HCT116 (cell line): Measurements from ENCODE around the gene SRGAP2C. TPM values are rescaled to one million over a fixed set of nuclear protein-coding genes. Genes with fewer than 3 reads are reported as not detected.
"Not testable (repeated sequence)": the region's sequence is repeated elsewhere in the genome, so short reads cannot be mapped to it uniquely, and the experiment has no call there.

Experiments used
- ATAC-seq: fragments of 200-7000 bp; cut with Tn5 transposase; 2 replicates; pipeline ENCODE4 v1.9.1; 2020; ENCODE audit warnings: mild to moderate bottlenecking, moderate library complexity
- BruUV-seq: library from RNA; stranded (reverse); fragments of 400-500 nt; replicated peaks from 2 replicates; lab custom pipeline; 2021; lab: Mats Ljungman, UMichigan
- CTCF ChIA-PET: fragments of 300-600 bp; sonication (Branson Sonifier 250); formaldehyde crosslinking; loops from one replicate; lab custom pipeline; 2021; ENCODE audit warnings: antibody characterized with exemption; lab: Charles Lee
- POLR2A ChIA-PET: fragments of 300-600, 350-600 bp; sonication (Branson Sonifier 250); formaldehyde crosslinking; loops from one replicate; lab custom pipeline; 2021; ENCODE audit warnings: antibody characterized with exemption; lab: Charles Lee
- RAD21 ChIA-PET, 2 experiments: fragments of 300-600 bp; sonication (Branson Sonifier 250); formaldehyde crosslinking; loops; one replicate each; lab custom pipeline; 2023; ENCODE audit warnings: low total read pairs in 2 of 2; ENCODE audit not compliant: uncharacterized antibody in 2 of 2, unreplicated experiment in 2 of 2, low non-redundant PET in 1 of 2; lab: Charles Lee
- DNase-seq: peaks from one replicate; pipeline ENCODE4 v3.0.0-alpha.2; 2010; ENCODE audit warnings: low read depth, low spot score
- H2AFZ ChIP-seq: fragments of 200-600 bp; shearing (Covaris generic), sonication (generic); 2 replicates; pipeline ENCODE4 v1.6.1; 2017; ENCODE audit warnings: low read depth, mixed run types, mixed read lengths, antibody characterized with exemption, low read length; ENCODE audit not compliant: poor library complexity, severe bottlenecking
- H3K27ac ChIP-seq: 2 replicates; pipeline ENCODE4 v1.5.1; 2012; ENCODE audit warnings: low read depth, low read length
- H3K27me3 ChIP-seq: fragments of 200-600 bp; sonication (generic); 2 replicates; pipeline ENCODE4 v1.6.1; 2016; ENCODE audit warnings: mixed run types, low read length, mixed read lengths; ENCODE audit not compliant: insufficient read depth
- H3K36me3 ChIP-seq, 2 experiments: fragments of 200-500 bp in 1 of 2; fragments of 200-600 bp in 1 of 2; sonication (Bioruptor generic) in 1 of 2; sonication (generic) in 1 of 2; 2 replicates each; pipeline versions ENCODE4 v1.5.1 to v1.6.1; 2014 to 2016; ENCODE audit warnings: low read length in 2 of 2, inconsistent platforms in 1 of 2, mixed read lengths in 1 of 2, mixed run types in 1 of 2; ENCODE audit not compliant: insufficient read depth in 2 of 2, control insufficient read depth in 1 of 2
- H3K4me1 ChIP-seq, 2 experiments: fragments of 200-600 bp in 1 of 2; sonication (generic) in 1 of 2; 2 replicates each; pipeline versions ENCODE4 v1.5.1 to v1.6.1; 2012 to 2017; ENCODE audit warnings: low read length in 2 of 2, inconsistent platforms in 1 of 2, mild to moderate bottlenecking in 1 of 2, mixed read lengths in 1 of 2, mixed run types in 1 of 2, moderate library complexity in 1 of 2; ENCODE audit not compliant: insufficient read depth in 2 of 2, control insufficient read depth in 1 of 2
- H3K4me2 ChIP-seq: fragments of 200-600 bp; sonication (generic); 2 replicates; pipeline ENCODE4 v1.6.1; 2017; ENCODE audit warnings: mixed run types, low read length, mixed read lengths
- H3K4me3 ChIP-seq, 2 experiments: fragments of 200-600 bp in 1 of 2; sonication (generic) in 1 of 2; replicated peaks in 1 of 2; 2 replicates each; pipeline ENCODE4 v1.5.1; 2011 to 2016; ENCODE audit warnings: low read length in 2 of 2, control low read depth in 1 of 2, low read depth in 1 of 2, mild to moderate bottlenecking in 1 of 2, mixed read lengths in 1 of 2, mixed run types in 1 of 2
- H3K79me2 ChIP-seq: fragments of 200-600 bp; sonication (generic); 2 replicates; pipeline ENCODE4 v1.6.1; 2017; ENCODE audit warnings: mild to moderate bottlenecking, mixed run types, low read length, moderate library complexity, mixed read lengths; ENCODE audit not compliant: insufficient read depth
- H3K9ac ChIP-seq: fragments of 200-600 bp; sonication (generic); 2 replicates; pipeline ENCODE4 v1.6.1; 2016; ENCODE audit warnings: low read length, mixed read lengths
- H3K9me2 ChIP-seq: fragments of 200-600 bp; sonication (generic), shearing (Covaris generic); 2 replicates; pipeline ENCODE4 v1.6.1; 2017; ENCODE audit warnings: mixed run types, mild to moderate bottlenecking, moderate library complexity; ENCODE audit not compliant: insufficient read depth
- H3K9me3 ChIP-seq, 2 experiments: fragments of 200-500 bp in 1 of 2; fragments of 200-600 bp in 1 of 2; sonication (Bioruptor generic) in 1 of 2; sonication (generic) in 1 of 2; 2 replicates each; pipeline ENCODE4 v1.6.1; 2014 to 2017; ENCODE audit warnings: low read length in 2 of 2, mixed read lengths in 2 of 2, inconsistent platforms in 1 of 2, low read depth in 1 of 2, mild to moderate bottlenecking in 1 of 2, mixed run types in 1 of 2, moderate library complexity in 1 of 2; ENCODE audit not compliant: control insufficient read depth in 1 of 2, insufficient read depth in 1 of 2
- H4K20me1 ChIP-seq: fragments of 200-600 bp; sonication (generic), shearing (Covaris generic); 2 replicates; pipeline ENCODE4 v1.6.1; 2017; ENCODE audit warnings: mixed run types, mild to moderate bottlenecking, moderate library complexity; ENCODE audit not compliant: insufficient read depth
- intact Hi-C: fragments of 100-400 bp; cut with micrococcal nuclease; formaldehyde crosslinking; loops from 2 replicates; pipeline ENCODE4 v1.10.0; 2022
- total RNA-seq: library from RNA; stranded (reverse); gene quantifications from one replicate; pipeline ENCODE4 v1.2.1, GENCODE V29; 2021; ENCODE audit not compliant: unreplicated experiment

Gene SRGAP2C
- total RNA-seq, 1 experiment from 2014 or later = 21.3 TPM

GRCh38 chr1:121187914-121188313 lies 3.1 kb downstream of the SRGAP2C start:
- H3K79me2 ChIP-seq, DNase-seq, H3K4me2 ChIP-seq, ATAC-seq, H3K27ac ChIP-seq, CTCF ChIA-PET, H3K9me3 ChIP-seq, intact Hi-C loops, H2AFZ ChIP-seq, H3K9ac ChIP-seq, POLR2A ChIA-PET, H3K9me2 ChIP-seq, H3K36me3 ChIP-seq, H3K4me1 ChIP-seq, H4K20me1 ChIP-seq, H3K4me3 ChIP-seq, RAD21 ChIA-PET, H3K27me3 ChIP-seq: not testable (repeated sequence)
- BruUV-seq = TSS peak; percentile 18

DNA sequence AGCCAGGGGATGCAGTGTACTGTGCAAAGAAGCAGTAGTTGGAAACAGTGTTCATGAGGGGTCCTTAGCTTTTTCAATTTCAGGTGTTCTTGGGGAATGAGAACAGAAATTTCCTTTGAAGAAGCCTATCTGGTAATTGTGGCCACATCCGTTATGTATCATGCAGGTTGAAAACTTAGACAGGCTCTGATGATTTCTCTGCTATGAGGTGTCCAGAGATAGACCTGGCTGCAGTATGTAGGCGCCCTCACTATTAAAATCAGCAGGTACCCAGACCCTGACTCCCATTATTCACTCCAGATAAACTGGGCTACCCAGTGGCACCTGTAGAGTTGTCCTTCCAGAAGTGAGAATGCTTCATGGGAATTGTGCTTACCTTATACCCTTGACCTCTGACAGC lies 7.7 kb downstream of the SRGAP2C start:
- H3K27me3 ChIP-seq, RAD21 ChIA-PET, H3K36me3 ChIP-seq, H3K9ac ChIP-seq, H3K27ac ChIP-seq, H3K79me2 ChIP-seq, H3K9me2 ChIP-seq, POLR2A ChIA-PET, DNase-seq, H2AFZ ChIP-seq, H3K9me3 ChIP-seq, H3K4me3 ChIP-seq, BruUV-seq, CTCF ChIA-PET, ATAC-seq, H4K20me1 ChIP-seq, H3K4me1 ChIP-seq, H3K4me2 ChIP-seq, intact Hi-C loops: not testable (repeated sequence)

GRCh38 chr1:121197095-121197882 lies 12.5 kb downstream of the SRGAP2C start:
- H2AFZ ChIP-seq, BruUV-seq, RAD21 ChIA-PET, CTCF ChIA-PET, H3K79me2 ChIP-seq, POLR2A ChIA-PET, H3K4me1 ChIP-seq, H3K4me2 ChIP-seq, intact Hi-C loops, ATAC-seq, H3K9me3 ChIP-seq, DNase-seq, H3K27ac ChIP-seq, H3K4me3 ChIP-seq, H3K9ac ChIP-seq, H4K20me1 ChIP-seq, H3K9me2 ChIP-seq, H3K27me3 ChIP-seq, H3K36me3 ChIP-seq: not testable (repeated sequence)

GRCh38 chr1:121199763-121200162 lies 15.0 kb downstream of the SRGAP2C start:
- H3K36me3 ChIP-seq, BruUV-seq, H3K4me3 ChIP-seq, H4K20me1 ChIP-seq, H3K9me2 ChIP-seq, H3K27me3 ChIP-seq, ATAC-seq, H3K4me2 ChIP-seq, H3K4me1 ChIP-seq, H3K79me2 ChIP-seq, H2AFZ ChIP-seq, H3K27ac ChIP-seq, H3K9ac ChIP-seq, H3K9me3 ChIP-seq, POLR2A ChIA-PET, DNase-seq, RAD21 ChIA-PET, intact Hi-C loops, CTCF ChIA-PET: not testable (repeated sequence)
